ENCODE measurements around the gene TRAPPC6A.

Gene TRAPPC6A

GRCh38 chr19:45161738-45162607 is 16.1 kb downstream of the TRAPPC6A start:
- DNase-seq: peak; percentile 44

- no peak for DNase-seq
Observed at GRCh38 chr19:45160870-45161737, 16.9 kb downstream of the TRAPPC6A start, which contains the start of gene NKPD1. Gene NKPD1 (minus strand): TSS chr19:45160982. CDS start chr19:45160150, 832 bp downstream.

- no peak for DNase-seq
Observed at GRCh38 chr19:45159971-45160324, 18.1 kb downstream of the TRAPPC6A start.

- DNase-seq: no peak
Observed at GRCh38 chr19:45159210-45159970, 18.6 kb downstream of the TRAPPC6A start.

- DNase-seq: no peak
Observed at GRCh38 chr19:45158503-45159209, 19.4 kb downstream of the TRAPPC6A start.

GRCh38 chr19:45156751-45157150 is 21.3 kb downstream of the TRAPPC6A start:
- DNase-seq: peak; percentile 21

GRCh38 chr19:45156011-45156630 is 21.9 kb downstream of the TRAPPC6A start:
- DNase-seq: no peak

- no peak for DNase-seq
Observed at GRCh38 chr19:45154064-45154827, 23.8 kb downstream of the TRAPPC6A start.

GRCh38 chr19:45153339-45154063 is 24.5 kb downstream of the TRAPPC6A start:
- DNase-seq: no peak

- DNase-seq: no peak
Observed at GRCh38 chr19:45152504-45153338, 25.3 kb downstream of the TRAPPC6A start.

- DNase-seq: no peak
Observed at GRCh38 chr19:45151821-45152503, 26.1 kb downstream of the TRAPPC6A start.

GRCh38 chr19:45151320-45151719 is 26.7 kb downstream of the TRAPPC6A start:
- no peak for DNase-seq

- DNase-seq: peak; percentile 54
Observed at GRCh38 chr19:45150751-45151281, 27.2 kb downstream of the TRAPPC6A start.

GRCh38 chr19:45150180-45150579 is 27.9 kb downstream of the TRAPPC6A start:
- DNase-seq: no peak

- DNase-seq: no peak
Observed at GRCh38 chr19:45149129-45149528, 28.9 kb downstream of the TRAPPC6A start.

GRCh38 chr19:45147835-45148676 is 30.0 kb downstream of the TRAPPC6A start:
- no peak for DNase-seq

- no peak for DNase-seq
Observed at GRCh38 chr19:45146741-45147205, 31.3 kb downstream of the TRAPPC6A start.
